HG02884 (cell line): ENCODE results near the gene MYF6.
A peak's percentile ranks its signal among the peaks of the same experiment; 100 is the strongest.

Source experiments
- ATAC-seq: cut with Tn5 transposase; IDR thresholded peaks from one replicate; pipeline ENCODE4 v1.9.1; 2021; ENCODE audit warnings: mild to moderate bottlenecking, moderate library complexity; ENCODE audit not compliant: unreplicated experiment

The MYF6 gene

GRCh38 chr12:80704420-80704819 is 3.0 kb upstream of the MYF6 start:
- ATAC-seq, result no peak

- no peak for ATAC-seq
Measured at GRCh38 chr12:80707830-80708258, 410 bp downstream of the MYF6 start.

GRCh38 chr12:80708259-80708974 is 983 bp downstream of the MYF6 start:
- ATAC-seq, result no peak

- ATAC-seq, result no peak
Measured at GRCh38 chr12:80708975-80709328, 1.5 kb downstream of the MYF6 start.

GRCh38 chr12:80709811-80710726 is 2.6 kb downstream of the MYF6 start:
- ATAC-seq, result peak; percentile 49

- peak; percentile 16 for ATAC-seq
Measured at GRCh38 chr12:80710727-80711449, 3.5 kb downstream of the MYF6 start.

- no peak for ATAC-seq
Measured at GRCh38 chr12:80711866-80712265, 4.4 kb downstream of the MYF6 start.

GRCh38 chr12:80712866-80713265 is 5.4 kb downstream of the MYF6 start:
- no peak for ATAC-seq

- ATAC-seq, result no peak
Measured at GRCh38 chr12:80713419-80713818, 6.0 kb downstream of the MYF6 start.

- ATAC-seq, result no peak
Measured at GRCh38 chr12:80714055-80714454, 6.6 kb downstream of the MYF6 start.

GRCh38 chr12:80714846-80715245 is 7.4 kb downstream of the MYF6 start:
- ATAC-seq, result no peak

GRCh38 chr12:80715713-80716249 is 8.3 kb downstream of the MYF6 start:
- no peak for ATAC-seq

GRCh38 chr12:80716696-80717469 is 9.4 kb downstream of the MYF6 start, which contains the start of gene MYF5:
MYF5 (plus strand) TSS chr12:80716912; CDS start chr12:80717064, 152 bp downstream.
- no peak for ATAC-seq

GRCh38 chr12:80717856-80718255 is 10.4 kb downstream of the MYF6 start:
- no peak for ATAC-seq

GRCh38 chr12:80720516-80720915 is 13.1 kb downstream of the MYF6 start:
- ATAC-seq, result no peak

GRCh38 chr12:80721326-80721725 is 13.9 kb downstream of the MYF6 start:
- ATAC-seq, result no peak

- no peak for ATAC-seq
Measured at GRCh38 chr12:80745851-80746505, 38.5 kb downstream of the MYF6 start.

GRCh38 chr12:80747800-80748199 is 40.4 kb downstream of the MYF6 start:
- ATAC-seq, result no peak

GRCh38 chr12:80749456-80749855 is 42.0 kb downstream of the MYF6 start:
- ATAC-seq, result no peak

- no peak for ATAC-seq
Measured at GRCh38 chr12:80752464-80752863, 45.0 kb downstream of the MYF6 start.
